ENCODE data around the gene SDCCAG8. TPM values are rescaled to one million over a fixed set of nuclear protein-coding genes. Genes with fewer than 3 reads are reported as not detected.

Gene SDCCAG8
- polyA plus RNA-seq, 10 donors = 17.9 to 27.1 (median 22.9) TPM

- no peak for DNase-seq
Measured at GRCh38 chr1:243420016-243420945, 164.4 kb downstream of the SDCCAG8 start.

GRCh38 chr1:243420946-243421685, 165.3 kb downstream of the SDCCAG8 start:
- DNase-seq = peak in 1 of 3 donors; percentile 9

- peak in 2 of 3 donors; percentile 19 to 37 for DNase-seq
Measured at GRCh38 chr1:243421784-243422183, 165.9 kb downstream of the SDCCAG8 start.

GRCh38 chr1:243422362-243422761, 166.5 kb downstream of the SDCCAG8 start:
- DNase-seq = no peak

- DNase-seq = no peak
Measured at GRCh38 chr1:243428084-243428483, 172.2 kb downstream of the SDCCAG8 start.

GRCh38 chr1:243428617-243429342, 172.9 kb downstream of the SDCCAG8 start:
- DNase-seq = no peak

- no peak for DNase-seq
Measured at GRCh38 chr1:243431591-243431990, 175.8 kb downstream of the SDCCAG8 start.

GRCh38 chr1:243432136-243432535, 176.3 kb downstream of the SDCCAG8 start:
- no peak for DNase-seq

- DNase-seq = no peak
Measured at GRCh38 chr1:243433737-243434370, 178.0 kb downstream of the SDCCAG8 start.

- DNase-seq = no peak
Measured at GRCh38 chr1:243434594-243434993, 178.8 kb downstream of the SDCCAG8 start.

GRCh38 chr1:243435836-243436235, 180.0 kb downstream of the SDCCAG8 start:
- DNase-seq = no peak

GRCh38 chr1:243438146-243438545, 182.3 kb downstream of the SDCCAG8 start:
- DNase-seq = no peak

- no peak for DNase-seq
Measured at GRCh38 chr1:243438815-243439214, 183.0 kb downstream of the SDCCAG8 start.

- no peak for DNase-seq
Measured at GRCh38 chr1:243440406-243440805, 184.6 kb downstream of the SDCCAG8 start.

GRCh38 chr1:243441601-243442000, 185.8 kb downstream of the SDCCAG8 start:
- DNase-seq = no peak

GRCh38 chr1:243443557-243443956, 187.7 kb downstream of the SDCCAG8 start:
- DNase-seq = no peak

- DNase-seq = no peak
Measured at GRCh38 chr1:243447347-243447746, 191.5 kb downstream of the SDCCAG8 start.

GRCh38 chr1:243447844-243448243, 192.0 kb downstream of the SDCCAG8 start:
- no peak for DNase-seq

- no peak for DNase-seq
Measured at GRCh38 chr1:243449373-243449772, 193.5 kb downstream of the SDCCAG8 start.

- no peak for DNase-seq
Measured at GRCh38 chr1:243452092-243452491, 196.3 kb downstream of the SDCCAG8 start.

GRCh38 chr1:243454328-243454997, 198.6 kb downstream of the SDCCAG8 start:
- DNase-seq = no peak

All from muscle of back (tissue), 11 donors.